ENCODE measurements around the gene BCAP31.
A peak's percentile ranks its signal among the peaks of the same experiment; 100 is the strongest.
"Not testable (repeated sequence)": the region's sequence is repeated elsewhere in the genome, so short reads cannot be mapped to it uniquely, and the experiment has no call there.

BCAP31 gene

GRCh38 chrX:153719238-153719637, 4.9 kb downstream of the BCAP31 start:
- peaks cover 34% of the 10 kb centered on the region for H3K36me3 ChIP-seq (ENCODE audit: insufficient read depth, low read length)
- no peak overlapping the region for H3K27ac ChIP-seq (ENCODE audit: low read depth, low read length)
- peaks cover 0 to 3% of the 10 kb centered on the region in 2 donors for H3K27me3 ChIP-seq (ENCODE audit: control insufficient read depth in 1 of 2, insufficient read depth in 2 of 2, low read length in 2 of 2)
- H3K4me3 ChIP-seq (ENCODE audit: low read depth in 1 of 2, low read length in 2 of 2): no peak overlapping the region
- peaks cover 8% of the 10 kb centered on the region for H3K4me1 ChIP-seq (ENCODE audit: insufficient read depth, low read length)
- no peaks in the 10 kb centered on the region for H3K9me3 ChIP-seq (ENCODE audit: low read length)
- no peak overlapping the region for H3K9ac ChIP-seq (ENCODE audit: low read length)

GRCh38 chrX:153717445-153717844, 6.7 kb downstream of the BCAP31 start:
- no peak overlapping the region for H3K27ac ChIP-seq (ENCODE audit: low read depth, low read length)
- peaks cover 0 to 3% of the 10 kb centered on the region in 2 donors for H3K27me3 ChIP-seq (ENCODE audit: control insufficient read depth in 1 of 2, insufficient read depth in 2 of 2, low read length in 2 of 2)
- peaks cover 3% of the 10 kb centered on the region for H3K4me1 ChIP-seq (ENCODE audit: insufficient read depth, low read length)
- no peak overlapping the region for H3K4me3 ChIP-seq (ENCODE audit: low read depth in 1 of 2, low read length in 2 of 2)
- no peak overlapping the region for H3K9ac ChIP-seq (ENCODE audit: low read length)
- H3K36me3 ChIP-seq (ENCODE audit: insufficient read depth, low read length): peaks cover 34% of the 10 kb centered on the region
- no peaks in the 10 kb centered on the region for H3K9me3 ChIP-seq (ENCODE audit: low read length)

DNA sequence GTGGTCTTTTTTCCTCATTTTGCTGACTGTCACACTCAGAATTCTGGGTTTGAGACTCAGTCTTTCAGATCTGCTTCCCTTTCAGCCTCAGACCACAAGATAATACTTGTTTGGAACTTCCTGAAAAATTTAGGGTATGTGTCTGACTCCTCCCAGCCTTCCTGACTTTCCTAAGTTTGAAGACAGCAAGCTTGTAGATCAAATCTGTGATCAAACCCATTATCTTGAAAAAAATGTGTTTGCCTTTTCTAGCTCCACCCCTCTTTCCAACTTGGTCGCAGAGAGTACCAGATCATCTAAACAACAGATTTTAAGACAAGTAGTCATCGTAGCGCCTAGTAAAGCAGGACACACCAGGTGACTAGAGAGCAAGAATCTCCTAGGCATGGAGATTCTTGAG, 9.9 kb downstream of the BCAP31 start:
- H3K9ac ChIP-seq (ENCODE audit: low read length): no peak overlapping the region
- H3K27me3 ChIP-seq (ENCODE audit: control insufficient read depth in 1 of 2, insufficient read depth in 2 of 2, low read length in 2 of 2): peaks cover 0 to 6% of the 10 kb centered on the region in 2 donors
- H3K27ac ChIP-seq (ENCODE audit: low read depth, low read length): no peak overlapping the region
- H3K36me3 ChIP-seq (ENCODE audit: insufficient read depth, low read length): peaks cover 10% of the 10 kb centered on the region
- no peaks in the 10 kb centered on the region for H3K9me3 ChIP-seq (ENCODE audit: low read length)
- no peak overlapping the region for H3K4me3 ChIP-seq (ENCODE audit: low read depth in 1 of 2, low read length in 2 of 2)
- no peaks in the 10 kb centered on the region for H3K4me1 ChIP-seq (ENCODE audit: insufficient read depth, low read length)

DNA sequence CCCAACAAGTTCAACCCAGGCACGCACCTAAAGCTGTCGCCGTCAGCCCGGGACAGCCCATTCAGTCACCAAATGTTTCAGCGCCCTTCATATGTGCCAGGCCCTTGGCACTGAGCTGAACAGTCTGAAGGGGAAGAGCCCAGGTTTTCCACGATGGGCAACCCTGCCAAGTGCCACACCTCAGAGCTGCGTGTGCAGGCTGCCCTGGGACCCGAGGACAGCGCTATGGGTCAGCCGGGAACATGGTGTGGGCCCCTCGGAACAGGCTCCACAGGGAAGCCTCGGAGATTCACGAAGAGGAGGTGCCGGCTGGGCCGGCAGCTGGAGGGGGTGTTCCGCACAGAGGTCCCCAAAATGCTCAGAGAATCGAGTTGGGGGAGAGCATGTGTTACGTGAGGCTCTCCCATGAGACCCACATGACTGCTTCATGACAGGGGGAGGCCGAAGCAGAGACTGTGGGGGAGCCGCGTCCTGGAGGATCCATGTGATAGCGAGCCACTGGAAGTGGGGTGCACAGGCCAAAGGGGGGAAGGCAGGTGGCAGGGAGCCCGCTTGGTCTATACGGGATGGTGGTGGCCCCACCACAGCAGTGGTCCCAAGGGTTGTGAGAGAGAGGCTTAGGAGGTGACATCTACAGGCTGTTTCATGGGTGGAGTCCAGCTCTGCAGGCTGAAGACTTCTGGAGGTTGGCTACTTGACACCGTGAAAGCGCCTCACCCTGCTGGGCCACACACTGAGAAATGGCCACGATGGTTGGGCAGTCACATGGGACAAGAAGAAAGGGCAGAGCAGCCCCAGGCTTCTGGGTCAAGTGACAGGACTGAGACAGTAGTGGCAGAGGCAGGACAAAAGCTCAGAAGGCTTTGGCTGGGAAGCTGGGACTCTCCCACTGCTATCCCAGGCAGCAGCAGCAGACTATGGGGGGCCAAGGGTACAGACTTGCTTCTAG, 14.2 kb downstream of the BCAP31 start:
- Histone ChIP-seq H3K9ac (ENCODE audit: low read length) (no peak overlapping the region), H3K4me1 (ENCODE audit: insufficient read depth, low read length) (peaks cover 10% of the 10 kb centered on the region), H3K27me3 (ENCODE audit: control insufficient read depth in 1 of 2, insufficient read depth in 2 of 2, low read length in 2 of 2) (peaks cover 0 to 3% of the 10 kb centered on the region in 2 donors), H3K36me3 (ENCODE audit: insufficient read depth, low read length) (peaks cover 3% of the 10 kb centered on the region), H3K9me3 (ENCODE audit: low read length) (no peaks in the 10 kb centered on the region), H3K4me3 (ENCODE audit: low read depth in 1 of 2, low read length in 2 of 2) (no peak overlapping the region), H3K27ac (ENCODE audit: low read depth, low read length) (no peak overlapping the region)

GRCh38 chrX:153708415-153708814, 15.8 kb downstream of the BCAP31 start:
- H3K36me3 ChIP-seq (ENCODE audit: insufficient read depth, low read length): no peaks in the 10 kb centered on the region
- no peak overlapping the region for H3K4me3 ChIP-seq (ENCODE audit: low read depth in 1 of 2, low read length in 2 of 2)
- peaks cover 0 to 3% of the 10 kb centered on the region in 2 donors for H3K27me3 ChIP-seq (ENCODE audit: control insufficient read depth in 1 of 2, insufficient read depth in 2 of 2, low read length in 2 of 2)
- peaks cover 10% of the 10 kb centered on the region for H3K4me1 ChIP-seq (ENCODE audit: insufficient read depth, low read length)
- H3K27ac ChIP-seq (ENCODE audit: low read depth, low read length): no peak overlapping the region
- no peak overlapping the region for H3K9ac ChIP-seq (ENCODE audit: low read length)
- H3K9me3 ChIP-seq (ENCODE audit: low read length): no peaks in the 10 kb centered on the region

- H3K4me3 ChIP-seq (ENCODE audit: low read depth in 1 of 2, low read length in 2 of 2): no peak overlapping the region
- H3K27ac ChIP-seq (ENCODE audit: low read depth, low read length): no peak overlapping the region
- H3K4me1 ChIP-seq (ENCODE audit: insufficient read depth, low read length): peaks cover 10% of the 10 kb centered on the region
- no peak overlapping the region for H3K9ac ChIP-seq (ENCODE audit: low read length)
- no peaks in the 10 kb centered on the region for H3K9me3 ChIP-seq (ENCODE audit: low read length)
- peaks cover 0 to 3% of the 10 kb centered on the region in 2 donors for H3K27me3 ChIP-seq (ENCODE audit: control insufficient read depth in 1 of 2, insufficient read depth in 2 of 2, low read length in 2 of 2)
- H3K36me3 ChIP-seq (ENCODE audit: insufficient read depth, low read length): no peaks in the 10 kb centered on the region
Measured at GRCh38 chrX:153707406-153707805, 16.8 kb downstream of the BCAP31 start.

DNA sequence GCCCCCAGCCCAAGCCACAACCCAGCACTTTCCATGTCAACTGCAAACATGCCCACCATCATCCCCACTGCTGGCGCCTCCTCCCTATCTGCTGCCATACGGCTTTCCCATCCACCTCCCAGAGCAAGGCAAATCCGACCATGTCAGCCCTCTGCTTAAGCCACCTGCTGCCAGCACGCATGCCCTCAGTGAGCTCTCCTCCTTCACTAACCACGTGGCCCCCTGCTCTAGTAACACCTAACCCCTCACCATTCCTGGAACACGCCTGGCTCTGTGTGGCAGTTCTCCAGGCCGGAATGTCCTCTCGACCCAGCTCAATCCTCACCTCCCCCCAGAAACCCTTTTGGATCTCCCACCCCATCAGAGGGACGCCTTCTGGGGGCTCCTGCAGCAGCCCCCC, 17.4 kb downstream of the BCAP31 start:
- H3K36me3 ChIP-seq (ENCODE audit: insufficient read depth, low read length): no peaks in the 10 kb centered on the region
- peaks cover 10% of the 10 kb centered on the region for H3K4me1 ChIP-seq (ENCODE audit: insufficient read depth, low read length)

DNA sequence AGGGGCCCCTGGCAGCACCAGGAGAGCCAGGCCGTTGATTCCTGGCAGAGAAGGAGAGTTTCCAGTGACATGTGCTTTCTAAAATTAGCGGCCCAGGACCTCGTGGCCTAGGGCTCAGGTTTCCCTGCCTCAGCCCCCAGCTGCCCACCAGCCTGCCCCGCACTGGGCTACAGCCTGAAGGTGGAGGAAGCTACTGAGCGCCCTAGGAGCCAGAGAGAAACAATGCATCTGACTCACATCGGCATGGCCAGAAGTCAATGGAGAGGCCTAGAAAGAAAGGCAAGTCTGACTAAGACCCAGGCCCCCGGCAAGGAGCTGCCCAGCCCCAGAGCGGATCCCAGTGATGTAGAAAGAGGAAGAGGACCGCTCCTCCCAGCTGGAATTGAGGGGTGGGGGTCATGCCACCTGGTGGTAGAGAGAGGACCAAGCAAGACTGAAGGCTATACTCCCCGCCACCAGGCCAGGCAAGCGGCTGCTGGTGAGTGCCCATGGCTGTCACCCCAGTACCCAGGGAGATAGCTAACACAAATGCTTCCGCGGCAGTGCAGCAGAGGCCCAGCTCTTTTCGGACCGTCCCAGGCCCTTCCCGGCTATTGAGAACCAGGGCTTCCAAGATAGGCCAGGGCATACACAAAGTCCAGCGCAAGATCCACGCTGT, 18.7 kb downstream of the BCAP31 start:
- not testable (repeated sequence) for H3K27me3 ChIP-seq (ENCODE audit: control insufficient read depth in 1 of 2, insufficient read depth in 2 of 2, low read length in 2 of 2); H3K36me3 ChIP-seq (ENCODE audit: insufficient read depth, low read length)

More for the DNA sequence above, 17.4 kb downstream of the BCAP31 start:
- H3K27me3 ChIP-seq (ENCODE audit: control insufficient read depth in 1 of 2, insufficient read depth in 2 of 2, low read length in 2 of 2): peaks cover 0 to 3% of the 10 kb centered on the region in 2 donors
- no peaks in the 10 kb centered on the region for H3K9me3 ChIP-seq (ENCODE audit: low read length)
- no peak overlapping the region for H3K27ac ChIP-seq (ENCODE audit: low read depth, low read length)
- H3K4me3 ChIP-seq (ENCODE audit: low read depth in 1 of 2, low read length in 2 of 2): no peak overlapping the region
- H3K9ac ChIP-seq (ENCODE audit: low read length): no peak overlapping the region

GRCh38 chrX:153704631-153705402, 19.4 kb downstream of the BCAP31 start:
- H3K36me3 ChIP-seq (ENCODE audit: insufficient read depth, low read length); H3K9me3 ChIP-seq (ENCODE audit: low read length); H3K9ac ChIP-seq (ENCODE audit: low read length); H3K27me3 ChIP-seq (ENCODE audit: control insufficient read depth in 1 of 2, insufficient read depth in 2 of 2, low read length in 2 of 2); H3K4me3 ChIP-seq (ENCODE audit: low read depth in 1 of 2, low read length in 2 of 2); H3K27ac ChIP-seq (ENCODE audit: low read depth, low read length): not testable (repeated sequence)
- H3K4me1 ChIP-seq (ENCODE audit: insufficient read depth, low read length): peaks cover 18% of the 10 kb centered on the region

More for the DNA sequence above, 18.7 kb downstream of the BCAP31 start:
- H3K4me3 ChIP-seq (ENCODE audit: low read depth in 1 of 2, low read length in 2 of 2); H3K9ac ChIP-seq (ENCODE audit: low read length); H3K27ac ChIP-seq (ENCODE audit: low read depth, low read length); H3K9me3 ChIP-seq (ENCODE audit: low read length): not testable (repeated sequence)
- peaks cover 15% of the 10 kb centered on the region for H3K4me1 ChIP-seq (ENCODE audit: insufficient read depth, low read length)

DNA sequence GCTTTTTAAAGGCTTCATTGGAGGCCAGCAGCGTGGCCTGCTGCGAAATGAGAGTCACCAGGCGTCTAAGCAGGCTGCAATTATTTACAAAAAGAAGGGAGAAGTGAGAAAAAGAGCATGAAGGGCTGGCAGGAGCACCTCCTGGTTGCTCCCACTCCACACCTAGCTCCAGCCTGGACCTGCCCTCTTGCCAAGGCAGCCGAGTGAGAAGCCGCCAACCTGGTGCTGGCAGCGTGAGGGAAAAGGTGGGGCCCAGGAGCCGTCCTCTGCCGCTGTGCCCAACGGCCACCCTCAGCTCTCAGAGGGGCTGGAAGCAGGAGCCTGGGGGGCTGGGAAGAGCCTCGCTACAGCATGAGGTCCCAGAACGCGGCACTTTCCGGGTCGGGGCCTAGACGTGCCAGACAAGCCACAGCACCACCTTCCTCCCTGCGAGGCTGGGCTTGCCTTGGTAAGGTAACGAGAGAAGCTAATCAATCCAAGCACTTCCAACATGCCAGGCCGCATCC, 20.1 kb downstream of the BCAP31 start:
- H3K27ac ChIP-seq (ENCODE audit: low read depth, low read length): peak overlapping the region; percentile 44
- H3K4me1 ChIP-seq (ENCODE audit: insufficient read depth, low read length): peaks cover 18% of the 10 kb centered on the region

GRCh38 chrX:153703036-153703370, 21.2 kb downstream of the BCAP31 start:
- H3K27ac ChIP-seq (ENCODE audit: low read depth, low read length): peak overlapping the region; percentile 50
- H3K36me3 ChIP-seq (ENCODE audit: insufficient read depth, low read length): no peaks in the 10 kb centered on the region
- no peaks in the 10 kb centered on the region for H3K9me3 ChIP-seq (ENCODE audit: low read length)
- H3K4me3 ChIP-seq (ENCODE audit: low read depth in 1 of 2, low read length in 2 of 2): no peak overlapping the region
- no peaks in the 10 kb centered on the region for H3K27me3 ChIP-seq (ENCODE audit: control insufficient read depth in 1 of 2, insufficient read depth in 2 of 2, low read length in 2 of 2)
- H3K4me1 ChIP-seq (ENCODE audit: insufficient read depth, low read length): peaks cover 12% of the 10 kb centered on the region
- H3K9ac ChIP-seq (ENCODE audit: low read length): no peak overlapping the region

More for the DNA sequence above, 20.1 kb downstream of the BCAP31 start:
- Histone ChIP-seq H3K9ac (ENCODE audit: low read length) (no peak overlapping the region), H3K9me3 (ENCODE audit: low read length) (no peaks in the 10 kb centered on the region), H3K27me3 (ENCODE audit: control insufficient read depth in 1 of 2, insufficient read depth in 2 of 2, low read length in 2 of 2) (no peaks in the 10 kb centered on the region), H3K4me3 (ENCODE audit: low read depth in 1 of 2, low read length in 2 of 2) (no peak overlapping the region), H3K36me3 (ENCODE audit: insufficient read depth, low read length) (no peaks in the 10 kb centered on the region)
